ENCODE results near the gene PSMB3.
A peak's percentile ranks its signal among the peaks of the same experiment; 100 is the strongest.

The PSMB3 gene

GRCh38 chr17:38798614-38799500 is 46.3 kb downstream of the PSMB3 start:
- DNase-seq, result peak; percentile 40 to 57

GRCh38 chr17:38799501-38800236 is 47.1 kb downstream of the PSMB3 start, which contains the start of gene PIP4K2B:
PIP4K2B (minus strand) TSS chr17:38799556; CDS start chr17:38799424, 132 bp downstream.
- DNase-seq, result peak; percentile 92 to 93

- no peak for DNase-seq
Measured at GRCh38 chr17:38800237-38800760, 47.8 kb downstream of the PSMB3 start.

GRCh38 chr17:38809828-38810227 is 57.3 kb downstream of the PSMB3 start:
- no peak for DNase-seq

All from CD4-positive, alpha-beta T cell treated with Interleukin-4 for 1 hour (primary cell).